ENCODE results near the gene SLC9A9. TPM values are rescaled to one million over a fixed set of nuclear protein-coding genes. Genes with fewer than 3 reads are reported as not detected.

The SLC9A9 gene
- total and polyA plus RNA-seq, 10 of the 15 experiments (the other 5 are each of a cell fraction or from before 2014, with no cell fraction given): 3.5 to 14.2 (median 9.3) TPM

DNA sequence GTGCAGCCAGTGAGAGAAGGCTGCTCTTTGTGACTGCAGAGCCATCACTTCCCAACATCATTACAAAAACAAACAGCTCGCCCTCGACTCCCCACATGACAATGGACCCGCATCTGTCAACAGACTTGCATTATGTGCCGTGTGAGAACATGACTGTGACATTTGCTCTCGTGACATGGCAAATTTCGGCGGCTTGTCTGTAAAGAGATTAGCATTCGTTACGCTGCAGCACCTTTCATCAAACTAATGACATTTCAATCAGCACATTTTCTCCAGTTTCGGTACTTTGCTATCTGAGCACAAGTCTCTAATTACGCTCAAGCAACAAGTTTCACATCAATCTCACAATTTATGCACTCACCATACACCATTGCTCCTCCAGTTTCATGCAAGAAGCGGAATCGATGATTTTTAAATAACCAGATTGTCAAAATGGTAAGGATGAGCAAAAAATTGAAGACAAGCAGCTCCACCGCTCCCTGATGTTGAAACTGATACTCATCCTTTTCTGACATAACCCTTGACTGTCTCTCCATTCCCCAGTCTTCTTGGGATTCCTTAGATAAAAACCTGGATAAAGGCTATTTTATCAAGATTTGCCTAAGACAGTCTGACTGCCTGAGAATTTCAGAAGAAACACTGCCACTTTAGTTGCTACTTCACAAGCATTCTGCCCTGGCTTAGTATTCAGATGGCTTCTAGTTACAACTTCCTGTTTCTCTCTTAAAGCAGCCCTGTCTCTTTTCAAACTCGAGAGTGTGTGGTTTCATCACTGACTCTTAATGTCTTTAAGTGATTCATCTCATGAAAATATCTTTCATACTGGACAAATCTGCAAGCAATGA, at the start of gene SLC9A9 (continued):
- TF ChIP-seq, protein P1, sequence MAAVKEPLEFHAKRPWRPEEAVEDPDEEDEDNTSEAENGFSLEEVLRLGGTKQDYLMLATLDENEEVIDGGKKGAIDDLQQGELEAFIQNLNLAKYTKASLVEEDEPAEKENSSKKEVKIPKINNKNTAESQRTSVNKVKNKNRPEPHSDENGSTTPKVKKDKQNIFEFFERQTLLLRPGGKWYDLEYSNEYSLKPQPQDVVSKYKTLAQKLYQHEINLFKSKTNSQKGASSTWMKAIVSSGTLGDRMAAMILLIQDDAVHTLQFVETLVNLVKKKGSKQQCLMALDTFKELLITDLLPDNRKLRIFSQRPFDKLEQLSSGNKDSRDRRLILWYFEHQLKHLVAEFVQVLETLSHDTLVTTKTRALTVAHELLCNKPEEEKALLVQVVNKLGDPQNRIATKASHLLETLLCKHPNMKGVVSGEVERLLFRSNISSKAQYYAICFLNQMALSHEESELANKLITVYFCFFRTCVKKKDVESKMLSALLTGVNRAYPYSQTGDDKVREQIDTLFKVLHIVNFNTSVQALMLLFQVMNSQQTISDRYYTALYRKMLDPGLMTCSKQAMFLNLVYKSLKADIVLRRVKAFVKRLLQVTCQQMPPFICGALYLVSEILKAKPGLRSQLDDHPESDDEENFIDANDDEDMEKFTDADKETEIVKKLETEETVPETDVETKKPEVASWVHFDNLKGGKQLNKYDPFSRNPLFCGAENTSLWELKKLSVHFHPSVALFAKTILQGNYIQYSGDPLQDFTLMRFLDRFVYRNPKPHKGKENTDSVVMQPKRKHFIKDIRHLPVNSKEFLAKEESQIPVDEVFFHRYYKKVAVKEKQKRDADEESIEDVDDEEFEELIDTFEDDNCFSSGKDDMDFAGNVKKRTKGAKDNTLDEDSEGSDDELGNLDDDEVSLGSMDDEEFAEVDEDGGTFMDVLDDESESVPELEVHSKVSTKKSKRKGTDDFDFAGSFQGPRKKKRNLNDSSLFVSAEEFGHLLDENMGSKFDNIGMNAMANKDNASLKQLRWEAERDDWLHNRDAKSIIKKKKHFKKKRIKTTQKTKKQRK (IDR thresholded peaks at IDR 0.05; ENCODE audit: low read depth, low read length): no peak
- TF ChIP-seq BACH1 (IDR thresholded peaks at IDR 0.05; ENCODE audit: borderline replicate concordance) (peak; percentile 96), YBX1 (IDR thresholded peaks at IDR 0.05) (no peak), BRCA1 (IDR thresholded peaks at IDR 0.05; ENCODE audit: low read depth, low read length) (no peak), YY1 (IDR thresholded peaks at IDR 0.05; ENCODE audit: low read depth, low read length) (no peak), CHD1 (IDR thresholded peaks at IDR 0.05; ENCODE audit: low read depth, low read length) (no peak), BHLHE40 (IDR thresholded peaks at IDR 0.05; ENCODE audit: borderline replicate concordance in 1 of 2, low read depth in 2 of 2, low read length in 1 of 2) (peak; percentile 55 to 78; a peak in 3 of 4 replicates), SMAD5 (IDR thresholded peaks at IDR 0.05; ENCODE audit: low read depth) (no peak), ZBTB11 (CRISPR knock-in tag; IDR thresholded peaks at IDR 0.05) (0 out of 2 replicates have a peak, but pooled peaks have one; percentile 19), RELB (IDR thresholded peaks at IDR 0.05; ENCODE audit: low read depth) (peak; percentile 63), TCF3 (IDR thresholded peaks at IDR 0.05; ENCODE audit: borderline replicate concordance, insufficient read depth, low read depth, low read length) (no peak), MYB (IDR thresholded peaks at IDR 0.05; ENCODE audit: borderline replicate concordance, low read depth, low read length) (no peak), NKRF (conservative IDR thresholded peaks at IDR 0.05) (peak; percentile 35; the same call in 1 of the 2 replicates)
- TF ChIP-seq, protein P2, sequence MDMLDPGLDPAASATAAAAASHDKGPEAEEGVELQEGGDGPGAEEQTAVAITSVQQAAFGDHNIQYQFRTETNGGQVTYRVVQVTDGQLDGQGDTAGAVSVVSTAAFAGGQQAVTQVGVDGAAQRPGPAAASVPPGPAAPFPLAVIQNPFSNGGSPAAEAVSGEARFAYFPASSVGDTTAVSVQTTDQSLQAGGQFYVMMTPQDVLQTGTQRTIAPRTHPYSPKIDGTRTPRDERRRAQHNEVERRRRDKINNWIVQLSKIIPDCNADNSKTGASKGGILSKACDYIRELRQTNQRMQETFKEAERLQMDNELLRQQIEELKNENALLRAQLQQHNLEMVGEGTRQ (IDR thresholded peaks at IDR 0.05; ENCODE audit: borderline replicate concordance, low read depth, low read length): no peak
- TF ChIP-seq, protein P3, sequence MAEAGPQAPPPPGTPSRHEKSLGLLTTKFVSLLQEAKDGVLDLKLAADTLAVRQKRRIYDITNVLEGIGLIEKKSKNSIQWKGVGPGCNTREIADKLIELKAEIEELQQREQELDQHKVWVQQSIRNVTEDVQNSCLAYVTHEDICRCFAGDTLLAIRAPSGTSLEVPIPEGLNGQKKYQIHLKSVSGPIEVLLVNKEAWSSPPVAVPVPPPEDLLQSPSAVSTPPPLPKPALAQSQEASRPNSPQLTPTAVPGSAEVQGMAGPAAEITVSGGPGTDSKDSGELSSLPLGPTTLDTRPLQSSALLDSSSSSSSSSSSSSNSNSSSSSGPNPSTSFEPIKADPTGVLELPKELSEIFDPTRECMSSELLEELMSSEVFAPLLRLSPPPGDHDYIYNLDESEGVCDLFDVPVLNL (IDR thresholded peaks at IDR 0.05; ENCODE audit: low read depth, low read length): no peak
